Measurements from ENCODE around the gene DAAM1. TPM values are rescaled to one million over a fixed set of nuclear protein-coding genes. Genes with fewer than 3 reads are reported as not detected.

Gene DAAM1
- total RNA-seq, 1 experiment from 2014 or later: 43.8 TPM

DNA sequence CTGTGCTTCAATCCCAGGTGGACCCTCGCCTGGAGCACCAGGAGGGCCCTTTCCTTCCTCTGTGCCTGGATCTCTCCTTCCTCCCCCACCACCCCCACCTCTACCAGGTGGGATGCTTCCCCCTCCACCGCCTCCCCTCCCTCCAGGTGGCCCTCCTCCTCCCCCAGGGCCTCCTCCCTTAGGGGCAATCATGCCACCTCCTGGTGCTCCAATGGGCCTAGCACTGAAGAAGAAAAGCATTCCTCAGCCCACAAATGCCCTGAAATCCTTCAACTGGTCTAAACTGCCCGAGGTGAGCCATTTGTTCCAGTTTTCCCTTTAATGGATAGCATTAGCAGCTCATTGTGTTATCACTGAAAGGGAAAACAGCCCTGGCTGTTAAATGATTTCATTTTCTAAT, 142.8 kb downstream of the DAAM1 start:
- Histone ChIP-seq H3K27me3 (ENCODE audit: low read length) (no peaks in the 10 kb centered on the region), H3K79me2 (ENCODE audit: low read length) (no peaks in the 10 kb centered on the region), H3K4me3 (ENCODE audit: low read length) (no peak overlapping the region), H3K9me3 (ENCODE audit: low read length) (no peaks in the 10 kb centered on the region), H3K9me2 (replicated peaks; ENCODE audit: insufficient read depth, low read length) (no peaks in the 10 kb centered on the region), H3K4me2 (ENCODE audit: low read depth, low read length, poor library complexity, severe bottlenecking) (no peak overlapping the region), H2AFZ (ENCODE audit: low read length) (no peak overlapping the region), H3K36me3 (ENCODE audit: insufficient read depth, low read length) (no peaks in the 10 kb centered on the region), H3K27ac (ENCODE audit: low read length) (no peak overlapping the region), H3K9ac (ENCODE audit: low read length) (no peak overlapping the region), H3K4me1 (ENCODE audit: low read length) (peaks cover 4% of the 10 kb centered on the region; the same call in 1 of the 2 replicates), H4K20me1 (ENCODE audit: insufficient read depth, low read depth, low read length) (no peaks in the 10 kb centered on the region)
- no peak for DNase-seq

- Histone ChIP-seq H3K9me3 (ENCODE audit: low read length) (no peaks in the 10 kb centered on the region), H3K9ac (ENCODE audit: low read length) (no peak overlapping the region), H2AFZ (ENCODE audit: low read length) (no peak overlapping the region), H3K79me2 (ENCODE audit: low read length) (no peaks in the 10 kb centered on the region), H3K27ac (ENCODE audit: low read length) (no peak overlapping the region), H3K4me1 (ENCODE audit: low read length) (peaks cover 4% of the 10 kb centered on the region; the same call in 1 of the 2 replicates), H3K36me3 (ENCODE audit: insufficient read depth, low read length) (no peaks in the 10 kb centered on the region), H3K27me3 (ENCODE audit: low read length) (no peaks in the 10 kb centered on the region), H3K9me2 (replicated peaks; ENCODE audit: insufficient read depth, low read length) (no peaks in the 10 kb centered on the region), H4K20me1 (ENCODE audit: insufficient read depth, low read depth, low read length) (no peaks in the 10 kb centered on the region), H3K4me3 (ENCODE audit: low read length) (no peak overlapping the region), H3K4me2 (ENCODE audit: low read depth, low read length, poor library complexity, severe bottlenecking) (no peak overlapping the region)
- DNase-seq: no peak
These were observed 144.3 kb downstream of the DAAM1 start for GRCh38 chr14:59332727-59333126.

- Histone ChIP-seq H3K79me2 (ENCODE audit: low read length) (no peaks in the 10 kb centered on the region), H3K9ac (ENCODE audit: low read length) (no peak overlapping the region), H3K9me2 (replicated peaks; ENCODE audit: insufficient read depth, low read length) (no peaks in the 10 kb centered on the region), H3K4me3 (ENCODE audit: low read length) (no peak overlapping the region), H3K36me3 (ENCODE audit: insufficient read depth, low read length) (no peaks in the 10 kb centered on the region), H2AFZ (ENCODE audit: low read length) (no peak overlapping the region), H3K27ac (ENCODE audit: low read length) (no peak overlapping the region), H3K4me2 (ENCODE audit: low read depth, low read length, poor library complexity, severe bottlenecking) (no peak overlapping the region), H3K4me1 (ENCODE audit: low read length) (peaks cover 4% of the 10 kb centered on the region; the same call in 1 of the 2 replicates), H4K20me1 (ENCODE audit: insufficient read depth, low read depth, low read length) (no peaks in the 10 kb centered on the region), H3K27me3 (ENCODE audit: low read length) (no peaks in the 10 kb centered on the region), H3K9me3 (ENCODE audit: low read length) (no peaks in the 10 kb centered on the region)
- DNase-seq: no peak
These were observed 144.8 kb downstream of the DAAM1 start for GRCh38 chr14:59333235-59333634.

DNA sequence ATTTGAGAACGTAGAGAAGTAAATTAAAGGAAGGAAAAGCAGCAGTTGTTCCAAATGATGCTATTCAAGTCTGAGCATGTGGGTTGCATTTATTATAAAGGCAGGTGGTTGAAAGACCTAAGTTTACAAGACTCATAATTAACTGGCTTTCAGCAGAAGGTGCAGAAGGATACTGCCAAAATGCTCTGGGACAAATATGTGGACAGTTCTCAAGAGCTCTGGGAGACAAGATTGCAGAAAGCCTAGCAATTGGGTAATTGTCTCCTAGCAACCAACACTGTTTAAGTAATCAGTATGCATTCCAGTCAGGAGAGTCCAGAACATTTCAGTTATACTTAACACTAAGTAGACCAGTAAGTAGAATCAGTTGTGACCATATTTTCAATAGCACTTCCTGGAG, 145.2 kb downstream of the DAAM1 start:
- Histone ChIP-seq H4K20me1 (ENCODE audit: insufficient read depth, low read depth, low read length) (no peaks in the 10 kb centered on the region), H3K4me3 (ENCODE audit: low read length) (no peak overlapping the region), H3K79me2 (ENCODE audit: low read length) (no peaks in the 10 kb centered on the region), H3K4me2 (ENCODE audit: low read depth, low read length, poor library complexity, severe bottlenecking) (no peak overlapping the region), H3K27ac (ENCODE audit: low read length) (no peak overlapping the region), H2AFZ (ENCODE audit: low read length) (no peak overlapping the region), H3K27me3 (ENCODE audit: low read length) (no peaks in the 10 kb centered on the region), H3K4me1 (ENCODE audit: low read length) (peaks cover 4% of the 10 kb centered on the region; the same call in 1 of the 2 replicates), H3K36me3 (ENCODE audit: insufficient read depth, low read length) (no peaks in the 10 kb centered on the region), H3K9ac (ENCODE audit: low read length) (no peak overlapping the region), H3K9me2 (replicated peaks; ENCODE audit: insufficient read depth, low read length) (no peaks in the 10 kb centered on the region), H3K9me3 (ENCODE audit: low read length) (no peaks in the 10 kb centered on the region)
- no peak for DNase-seq

GRCh38 chr14:59334253-59334652, 145.8 kb downstream of the DAAM1 start:
- Histone ChIP-seq H3K36me3 (ENCODE audit: insufficient read depth, low read length) (no peaks in the 10 kb centered on the region), H3K27ac (ENCODE audit: low read length) (no peak overlapping the region), H3K4me2 (ENCODE audit: low read depth, low read length, poor library complexity, severe bottlenecking) (no peak overlapping the region), H3K9me3 (ENCODE audit: low read length) (no peaks in the 10 kb centered on the region), H3K9ac (ENCODE audit: low read length) (no peak overlapping the region), H4K20me1 (ENCODE audit: insufficient read depth, low read depth, low read length) (no peaks in the 10 kb centered on the region), H3K9me2 (replicated peaks; ENCODE audit: insufficient read depth, low read length) (no peaks in the 10 kb centered on the region), H3K27me3 (ENCODE audit: low read length) (no peaks in the 10 kb centered on the region), H3K4me3 (ENCODE audit: low read length) (no peak overlapping the region), H3K79me2 (ENCODE audit: low read length) (no peaks in the 10 kb centered on the region), H2AFZ (ENCODE audit: low read length) (no peak overlapping the region), H3K4me1 (ENCODE audit: low read length) (peaks cover 4% of the 10 kb centered on the region; the same call in 1 of the 2 replicates)
- DNase-seq: no peak

- no peaks in the 10 kb centered on the region for H3K27me3 ChIP-seq (ENCODE audit: low read length)
- no peak overlapping the region for H3K27ac ChIP-seq (ENCODE audit: low read length)
- no peak for DNase-seq
- H3K4me3 ChIP-seq (ENCODE audit: low read length): no peak overlapping the region
- no peaks in the 10 kb centered on the region for H4K20me1 ChIP-seq (ENCODE audit: insufficient read depth, low read depth, low read length)
- no peaks in the 10 kb centered on the region for H3K9me3 ChIP-seq (ENCODE audit: low read length)
- H3K36me3 ChIP-seq (ENCODE audit: insufficient read depth, low read length): no peaks in the 10 kb centered on the region
- no peaks in the 10 kb centered on the region for H3K4me1 ChIP-seq (ENCODE audit: low read length)
- H3K9ac ChIP-seq (ENCODE audit: low read length): no peak overlapping the region
- no peak overlapping the region for H3K4me2 ChIP-seq (ENCODE audit: low read depth, low read length, poor library complexity, severe bottlenecking)
- no peak overlapping the region for H2AFZ ChIP-seq (ENCODE audit: low read length)
- H3K9me2 ChIP-seq (replicated peaks; ENCODE audit: insufficient read depth, low read length): no peaks in the 10 kb centered on the region
- H3K79me2 ChIP-seq (ENCODE audit: low read length): no peaks in the 10 kb centered on the region
These were observed 147.6 kb downstream of the DAAM1 start for GRCh38 chr14:59336098-59336497.

DNA sequence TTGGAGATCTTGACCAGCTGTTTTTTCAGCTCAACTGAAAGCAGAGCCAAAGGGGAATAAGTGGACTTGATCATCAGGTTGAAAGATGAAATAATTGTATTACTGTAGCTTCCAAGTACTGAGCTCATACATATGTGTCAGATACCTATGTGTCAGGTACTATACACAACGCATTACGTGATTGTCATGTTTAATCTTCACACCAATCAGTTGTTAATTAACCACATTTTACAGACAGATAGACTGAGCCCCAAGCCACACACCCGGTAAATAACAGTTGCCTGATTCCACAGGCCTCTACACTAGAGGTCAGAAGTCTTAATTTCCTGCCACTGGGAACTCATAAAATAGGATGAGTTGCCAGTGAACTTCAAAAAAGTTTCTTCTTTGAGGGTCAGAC, 148.2 kb downstream of the DAAM1 start:
- Histone ChIP-seq H3K4me2 (ENCODE audit: low read depth, low read length, poor library complexity, severe bottlenecking) (no peak overlapping the region), H3K27me3 (ENCODE audit: low read length) (no peaks in the 10 kb centered on the region), H3K27ac (ENCODE audit: low read length) (no peak overlapping the region), H4K20me1 (ENCODE audit: insufficient read depth, low read depth, low read length) (no peaks in the 10 kb centered on the region), H3K9me3 (ENCODE audit: low read length) (no peaks in the 10 kb centered on the region), H3K36me3 (ENCODE audit: insufficient read depth, low read length) (no peaks in the 10 kb centered on the region), H3K9ac (ENCODE audit: low read length) (no peak overlapping the region), H3K79me2 (ENCODE audit: low read length) (no peaks in the 10 kb centered on the region), H2AFZ (ENCODE audit: low read length) (no peak overlapping the region), H3K4me1 (ENCODE audit: low read length) (no peaks in the 10 kb centered on the region), H3K4me3 (ENCODE audit: low read length) (no peak overlapping the region), H3K9me2 (replicated peaks; ENCODE audit: insufficient read depth, low read length) (no peaks in the 10 kb centered on the region)
- DNase-seq: no peak

DNA sequence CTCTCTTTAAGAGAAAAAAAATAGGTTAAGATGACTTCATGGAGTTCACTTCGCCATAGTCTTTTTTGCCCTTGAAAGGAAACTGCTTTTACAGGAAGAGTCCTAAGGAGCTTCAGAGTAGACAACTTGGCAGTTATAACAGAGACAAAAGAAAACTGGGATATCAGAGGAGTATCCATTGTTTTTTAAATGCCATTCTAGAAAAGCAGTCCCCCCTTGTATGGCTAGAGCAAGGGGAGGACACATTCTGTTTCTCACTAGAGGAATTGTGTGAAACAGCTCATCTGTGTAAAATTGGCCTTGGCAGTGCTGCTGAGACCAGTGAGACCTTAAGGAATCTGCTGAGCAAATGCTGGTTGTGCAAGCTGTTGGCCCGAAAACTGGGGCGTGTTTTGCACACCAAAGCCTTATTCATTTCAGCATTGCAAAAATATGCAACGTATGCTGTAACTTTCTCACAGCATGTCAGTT, 148.7 kb downstream of the DAAM1 start:
- H3K4me3 ChIP-seq (ENCODE audit: low read length): no peak overlapping the region
- no peak overlapping the region for H2AFZ ChIP-seq (ENCODE audit: low read length)
- no peaks in the 10 kb centered on the region for H3K27me3 ChIP-seq (ENCODE audit: low read length)
- H3K4me1 ChIP-seq (ENCODE audit: low read length): no peaks in the 10 kb centered on the region
- no peaks in the 10 kb centered on the region for H4K20me1 ChIP-seq (ENCODE audit: insufficient read depth, low read depth, low read length)
- H3K9me3 ChIP-seq (ENCODE audit: low read length): no peaks in the 10 kb centered on the region
- no peak overlapping the region for H3K9ac ChIP-seq (ENCODE audit: low read length)
- H3K27ac ChIP-seq (ENCODE audit: low read length): no peak overlapping the region
- no peaks in the 10 kb centered on the region for H3K9me2 ChIP-seq (replicated peaks; ENCODE audit: insufficient read depth, low read length)
- no peaks in the 10 kb centered on the region for H3K36me3 ChIP-seq (ENCODE audit: insufficient read depth, low read length)
- H3K79me2 ChIP-seq (ENCODE audit: low read length): no peaks in the 10 kb centered on the region
- no peak for DNase-seq
- no peak overlapping the region for H3K4me2 ChIP-seq (ENCODE audit: low read depth, low read length, poor library complexity, severe bottlenecking)

DNA sequence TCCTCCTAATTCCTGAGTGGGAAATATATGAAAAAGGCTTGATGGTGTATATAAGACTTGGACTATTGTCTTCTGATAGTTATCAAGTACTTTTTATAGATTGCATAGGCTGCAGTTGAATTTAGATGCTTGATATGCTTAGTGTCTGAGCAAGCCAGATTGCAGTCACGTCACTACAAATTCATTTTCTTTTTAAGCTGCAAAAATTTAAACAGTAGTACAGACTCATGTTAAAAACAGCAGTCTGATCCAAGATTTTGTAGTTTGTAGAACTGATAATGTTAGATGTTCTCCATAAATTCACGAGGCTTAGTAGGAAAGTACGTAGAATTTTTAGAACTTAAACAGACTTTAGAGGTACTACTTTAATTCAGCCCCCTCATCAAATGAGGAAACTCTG, 150.3 kb downstream of the DAAM1 start:
- Histone ChIP-seq H3K9me2 (replicated peaks; ENCODE audit: insufficient read depth, low read length) (no peaks in the 10 kb centered on the region), H3K4me1 (ENCODE audit: low read length) (peaks cover 6% of the 10 kb centered on the region), H3K9ac (ENCODE audit: low read length) (no peak overlapping the region), H3K9me3 (ENCODE audit: low read length) (no peaks in the 10 kb centered on the region), H3K79me2 (ENCODE audit: low read length) (no peaks in the 10 kb centered on the region), H3K27me3 (ENCODE audit: low read length) (no peaks in the 10 kb centered on the region), H3K36me3 (ENCODE audit: insufficient read depth, low read length) (no peaks in the 10 kb centered on the region), H2AFZ (ENCODE audit: low read length) (no peak overlapping the region), H3K4me2 (ENCODE audit: low read depth, low read length, poor library complexity, severe bottlenecking) (no peak overlapping the region), H4K20me1 (ENCODE audit: insufficient read depth, low read depth, low read length) (no peaks in the 10 kb centered on the region), H3K27ac (ENCODE audit: low read length) (no peak overlapping the region), H3K4me3 (ENCODE audit: low read length) (no peak overlapping the region)
- no peak for DNase-seq
